Inferior parietal cortex (tissue), 1 donor: ENCODE results near the gene CHRM4.

Experiments
- DNase-seq: peaks from one replicate; pipeline ENCODE4 v3.0.0-alpha.2; 2016; ENCODE audit errors: extremely low spot score

CHRM4 gene

DNA sequence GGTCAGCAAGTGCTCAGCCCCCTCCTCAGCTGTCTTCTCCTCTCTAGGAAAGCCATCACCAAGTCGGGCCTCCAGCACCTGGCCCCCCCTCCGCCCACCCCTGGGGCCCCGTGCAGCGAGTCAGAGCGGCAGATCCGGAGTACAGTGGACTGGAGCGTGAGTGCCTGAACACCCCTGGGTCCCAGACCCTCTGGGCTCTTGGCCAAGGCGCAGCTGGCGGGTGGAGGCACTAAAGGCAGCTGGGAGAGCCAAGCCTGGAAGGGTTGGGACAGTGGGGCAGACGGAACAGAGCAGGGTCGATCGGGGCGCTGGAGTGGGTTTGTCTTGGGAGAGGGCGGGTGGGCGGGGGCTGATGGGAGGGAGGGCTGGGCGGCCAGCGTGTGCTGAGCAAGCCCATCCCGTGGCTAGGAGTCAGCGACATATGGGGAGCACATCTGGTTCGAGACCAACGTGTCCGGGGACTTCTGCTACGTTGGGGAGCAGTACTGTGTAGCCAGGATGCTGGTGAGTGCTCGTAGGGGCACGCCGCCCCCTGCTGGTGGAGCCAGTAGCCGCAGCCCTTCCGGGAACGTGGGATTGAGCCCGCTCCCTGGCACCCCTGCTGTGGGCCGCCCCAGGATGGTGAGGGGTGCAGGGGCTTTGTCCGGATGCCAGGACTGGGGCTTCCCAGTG is 24.2 kb downstream of the CHRM4 start:
- peak; percentile 69 for DNase-seq

DNA sequence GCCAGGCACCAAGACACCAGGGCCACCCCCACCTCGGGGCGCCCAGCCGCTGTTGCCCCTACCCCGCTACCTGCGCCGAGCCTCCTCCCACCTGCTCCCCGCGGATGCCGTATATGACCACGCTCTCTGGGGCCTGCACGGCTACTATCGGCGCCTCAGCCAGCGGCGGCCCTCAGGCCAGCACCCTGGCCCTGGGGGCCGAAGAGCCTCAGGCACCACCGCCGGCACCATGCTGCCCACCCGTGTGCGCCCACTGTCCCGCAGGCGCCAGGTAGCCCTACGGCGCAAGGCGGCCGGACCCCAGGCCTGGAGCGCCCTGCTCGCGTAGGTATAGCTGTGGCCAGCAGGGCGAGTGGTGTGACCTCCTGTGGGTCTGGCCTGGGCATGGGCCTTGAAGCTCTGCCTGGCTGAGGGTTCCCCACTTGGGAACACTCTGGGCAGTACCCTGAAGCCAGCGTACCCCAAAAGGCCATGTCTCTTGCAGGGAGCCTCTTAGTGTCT is 24.9 kb downstream of the CHRM4 start:
- no peak for DNase-seq

DNA sequence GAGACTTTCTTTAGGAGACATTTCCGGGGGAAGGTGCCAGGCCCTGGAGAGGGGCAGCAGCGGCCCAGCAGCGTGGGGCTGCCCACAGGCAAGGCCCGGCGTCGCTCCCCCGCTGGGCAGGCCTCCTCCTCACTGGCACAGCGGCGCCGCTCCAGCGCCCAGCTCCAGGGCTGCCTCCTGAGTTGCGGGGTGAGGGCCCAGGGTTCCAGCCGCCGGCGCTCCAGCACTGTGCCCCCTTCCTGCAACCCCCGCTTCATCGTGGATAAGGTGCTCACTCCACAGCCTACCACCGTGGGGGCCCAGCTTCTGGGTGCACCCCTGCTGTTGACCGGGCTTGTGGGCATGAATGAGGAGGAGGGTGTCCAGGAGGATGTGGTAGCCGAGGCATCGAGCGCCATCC is 25.3 kb downstream of the CHRM4 start:
- DNase-seq: no peak

DNA sequence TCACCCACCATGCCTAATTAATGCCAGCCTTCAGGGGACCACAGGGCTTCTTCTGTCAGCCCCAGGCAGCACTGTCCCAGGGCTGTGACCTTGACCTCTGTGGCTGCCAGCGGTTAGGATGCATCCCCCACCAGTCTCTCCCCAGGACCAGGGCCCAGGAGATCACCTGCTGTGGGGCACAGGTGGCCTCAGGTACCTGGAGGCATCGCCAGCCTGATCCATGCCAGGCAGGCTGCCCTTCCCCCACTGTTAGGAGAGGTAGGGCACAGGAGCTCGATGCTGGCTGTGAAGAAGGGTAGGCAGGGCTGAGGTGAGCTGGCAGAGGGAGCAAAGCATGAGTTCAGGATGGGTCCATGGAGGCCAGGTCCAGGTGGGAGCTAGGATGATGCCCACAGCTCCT is 26.8 kb downstream of the CHRM4 start:
- DNase-seq: no peak

DNA sequence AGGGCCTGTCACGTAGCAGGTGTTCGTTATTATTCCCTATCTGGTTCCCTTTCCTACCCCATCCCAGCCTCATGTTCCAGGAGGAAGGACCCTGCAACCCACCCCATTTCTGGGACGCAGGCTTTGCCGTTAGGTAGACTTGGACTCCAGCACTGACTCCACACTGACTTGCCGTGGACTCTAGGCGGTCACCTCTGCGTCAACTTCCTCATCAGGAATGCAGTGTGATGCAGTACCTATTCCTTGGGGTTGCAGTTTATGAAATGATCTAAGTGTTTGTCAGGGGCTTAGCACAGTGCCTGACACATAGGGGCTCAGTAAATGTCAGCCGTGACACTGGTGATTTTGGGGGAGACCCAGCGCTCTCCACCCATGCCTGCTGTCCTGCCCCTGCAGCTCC is 27.5 kb downstream of the CHRM4 start:
- DNase-seq: no peak

DNA sequence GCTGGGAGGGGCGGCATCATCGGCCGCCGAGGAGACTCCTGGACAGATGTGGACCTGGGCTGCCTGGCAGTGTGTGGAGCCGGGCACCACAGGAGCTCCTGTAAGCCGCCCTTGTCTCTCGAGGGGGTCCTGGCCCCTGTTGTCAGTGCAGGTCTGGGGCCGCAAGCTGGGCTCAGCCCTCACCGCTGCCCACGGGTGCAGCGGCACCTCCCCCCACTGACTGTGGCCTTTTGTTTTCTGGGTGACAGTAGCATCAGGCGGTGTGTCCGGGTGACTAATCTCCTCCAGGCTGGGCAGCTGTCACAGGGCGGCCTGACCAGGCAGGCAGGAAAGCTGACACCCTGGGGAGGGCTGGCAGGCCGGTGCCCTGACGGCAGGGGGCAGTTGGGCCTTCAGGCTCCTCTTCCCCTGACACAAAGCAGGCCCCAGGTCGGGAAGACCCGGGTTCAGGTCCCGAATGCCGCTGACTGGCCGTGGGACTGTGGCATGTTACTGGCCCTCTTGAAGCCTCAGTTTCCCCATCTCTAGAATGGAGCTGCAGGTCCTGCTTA is 28.0 kb downstream of the CHRM4 start:
- peak; percentile 72 for DNase-seq

DNA sequence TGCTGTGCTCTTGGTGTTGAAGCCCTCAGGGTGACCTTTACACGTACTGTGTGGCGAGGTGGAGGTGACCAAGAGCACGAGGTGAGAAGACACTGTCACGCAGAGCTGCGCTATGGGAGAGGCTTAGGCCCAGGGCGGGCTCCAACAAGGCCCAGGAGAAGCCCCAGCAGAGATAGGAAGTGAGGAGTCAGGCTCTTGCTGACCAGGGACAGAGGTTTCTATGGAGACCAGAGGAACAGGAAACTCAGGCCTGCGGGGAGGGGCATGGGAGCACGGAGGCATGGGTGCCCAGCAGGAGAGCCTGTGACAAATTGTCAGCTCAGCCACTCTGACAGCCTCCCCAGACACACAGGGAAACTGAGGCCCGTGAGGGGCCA is 28.6 kb downstream of the CHRM4 start:
- no peak for DNase-seq

DNA sequence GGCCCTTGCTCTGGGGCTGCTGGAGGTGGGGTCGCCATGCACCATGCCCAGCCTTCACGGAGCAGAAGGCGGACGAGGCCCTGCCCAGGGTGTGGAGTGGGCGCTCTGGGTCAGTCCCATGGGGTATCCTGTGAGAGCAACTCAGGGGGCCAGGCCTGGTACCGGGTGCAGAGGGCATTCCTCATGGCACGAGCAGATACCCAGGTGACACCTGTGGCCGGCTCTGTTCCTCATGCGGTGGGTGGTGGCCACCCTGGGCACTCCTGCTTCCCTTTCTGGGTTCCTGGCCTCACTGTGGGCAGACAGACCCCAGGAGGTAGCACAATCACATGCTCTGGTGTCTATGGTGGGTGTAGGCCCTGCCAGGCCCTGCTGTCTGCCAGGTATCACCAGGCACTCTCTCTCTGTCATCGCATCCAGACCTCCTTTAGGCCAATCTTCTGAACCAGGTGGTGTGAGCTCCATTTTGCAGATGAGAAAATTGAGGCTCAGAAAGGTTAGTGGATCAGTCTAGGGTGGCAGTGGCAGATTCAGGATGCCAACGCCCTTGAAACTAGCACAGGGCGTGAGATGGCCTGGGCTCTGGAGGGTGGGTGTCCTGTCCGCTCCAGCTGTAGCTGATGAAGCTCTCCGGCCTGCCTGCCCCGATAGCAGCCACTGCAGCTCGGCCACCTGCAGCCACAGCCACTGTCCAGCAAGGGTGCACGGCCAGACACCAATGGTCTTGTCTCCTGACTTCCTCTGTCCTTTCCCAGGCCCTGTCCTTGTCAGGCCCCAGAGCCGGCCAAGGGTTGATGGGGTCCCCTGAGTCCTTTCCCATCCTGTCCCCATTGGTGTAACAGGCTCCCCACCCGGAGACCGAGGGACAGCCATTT is 29.2 kb downstream of the CHRM4 start:
- no peak for DNase-seq

DNA sequence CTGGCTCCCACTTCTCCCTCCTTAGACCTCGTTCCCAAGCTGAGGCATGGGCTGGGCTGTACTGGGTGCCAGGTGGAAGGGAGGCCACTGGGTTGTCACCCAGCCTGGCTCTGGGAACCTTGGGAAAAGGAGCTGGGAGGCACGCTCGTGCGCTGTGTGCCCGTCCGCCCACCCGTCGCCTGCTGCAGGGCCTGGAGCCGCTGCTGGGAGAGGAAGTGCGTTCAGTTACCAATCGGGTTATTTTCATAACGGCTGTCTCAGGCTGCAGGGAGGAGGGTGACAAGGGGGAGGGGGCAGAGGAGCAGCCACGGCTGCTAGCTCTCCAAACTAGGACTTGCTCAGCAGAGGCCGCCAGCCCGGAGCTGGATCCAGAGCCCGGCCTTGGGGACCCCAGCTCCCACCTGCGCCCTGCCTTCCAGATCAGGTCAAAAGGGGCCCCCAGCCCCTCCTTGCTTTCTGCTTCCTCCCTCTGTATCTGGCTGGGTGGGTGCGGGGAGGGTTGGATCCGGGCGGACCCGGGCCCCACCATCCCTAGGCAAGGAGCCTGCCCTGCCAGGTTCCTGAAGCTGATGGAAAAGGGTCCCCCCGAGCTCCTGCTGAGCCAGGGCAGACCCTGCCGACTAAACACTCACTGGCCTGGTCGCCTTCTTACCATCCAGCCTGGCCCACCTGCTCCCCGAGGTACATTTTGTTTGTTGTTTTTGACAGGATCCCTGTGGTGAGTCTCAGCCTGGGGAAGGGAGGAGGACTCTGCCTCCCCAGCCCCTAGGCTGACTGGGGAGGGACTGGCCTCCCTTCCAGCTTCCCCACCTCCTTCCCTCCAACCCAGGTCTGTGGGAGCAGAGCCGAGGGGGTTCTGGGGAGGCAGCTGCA is 30.1 kb downstream of the CHRM4 start:
- DNase-seq: peak; percentile 69

DNA sequence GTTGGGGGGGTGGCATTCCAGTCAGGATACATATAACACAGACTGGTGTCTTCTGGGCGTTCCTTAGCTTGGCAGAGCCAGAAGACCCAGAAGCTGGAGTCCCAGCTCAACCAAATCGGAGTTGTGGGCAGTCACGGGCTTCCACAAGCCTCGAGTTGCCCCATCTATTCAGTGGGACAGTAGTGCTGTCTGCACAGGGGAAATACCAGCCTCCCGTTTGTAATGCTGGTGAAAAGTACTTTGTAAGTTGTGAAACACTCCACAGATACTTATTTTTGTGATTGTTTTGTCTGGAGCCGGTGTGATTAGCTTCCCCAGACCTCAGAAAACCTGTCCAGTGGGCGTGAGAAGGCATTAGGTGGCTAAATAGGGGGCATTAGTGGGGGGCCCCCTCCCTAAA is 30.7 kb downstream of the CHRM4 start:
- DNase-seq: no peak

DNA sequence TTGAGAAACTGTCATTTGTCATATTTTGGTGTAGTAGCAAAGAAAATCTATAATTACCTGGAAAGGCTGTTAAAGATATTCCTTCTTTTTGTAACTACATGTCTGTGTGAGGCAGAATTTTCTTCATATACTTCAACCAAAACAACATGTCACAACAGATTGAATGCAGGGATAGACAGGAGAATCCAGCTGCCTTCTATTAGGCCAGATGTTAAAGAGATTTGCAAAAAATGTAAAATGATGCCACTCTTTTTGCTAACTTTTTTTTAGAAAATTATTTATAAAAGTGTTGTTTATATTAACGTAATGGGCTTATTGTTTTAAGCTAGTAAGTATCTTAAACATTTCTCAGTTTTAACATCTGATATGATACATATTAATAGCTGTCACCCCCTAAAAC is 31.6 kb downstream of the CHRM4 start:
- DNase-seq: no peak

DNA sequence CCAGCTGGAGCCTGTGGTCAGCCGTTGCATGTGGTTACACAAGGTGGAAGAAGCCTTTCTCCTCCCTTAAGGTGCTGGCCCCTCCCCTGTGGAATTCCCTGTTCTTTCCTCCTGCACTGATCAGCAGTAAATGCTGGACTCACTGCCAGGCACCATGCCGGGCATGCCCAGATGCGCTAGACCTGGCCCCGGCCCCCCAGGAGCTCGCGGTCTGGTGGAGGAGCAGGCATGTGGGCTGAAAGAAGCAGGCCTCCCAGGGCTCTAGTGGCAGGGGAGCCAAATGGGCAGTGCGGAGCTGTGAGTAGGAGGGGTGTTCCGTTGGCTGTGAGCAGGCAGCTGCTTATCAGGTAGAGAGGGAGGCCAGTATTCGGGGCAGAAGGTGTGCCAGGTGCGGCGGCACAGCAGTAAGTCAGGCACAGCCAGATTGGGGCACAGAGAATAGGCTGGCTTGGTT is 34.1 kb downstream of the CHRM4 start:
- no peak for DNase-seq

DNA sequence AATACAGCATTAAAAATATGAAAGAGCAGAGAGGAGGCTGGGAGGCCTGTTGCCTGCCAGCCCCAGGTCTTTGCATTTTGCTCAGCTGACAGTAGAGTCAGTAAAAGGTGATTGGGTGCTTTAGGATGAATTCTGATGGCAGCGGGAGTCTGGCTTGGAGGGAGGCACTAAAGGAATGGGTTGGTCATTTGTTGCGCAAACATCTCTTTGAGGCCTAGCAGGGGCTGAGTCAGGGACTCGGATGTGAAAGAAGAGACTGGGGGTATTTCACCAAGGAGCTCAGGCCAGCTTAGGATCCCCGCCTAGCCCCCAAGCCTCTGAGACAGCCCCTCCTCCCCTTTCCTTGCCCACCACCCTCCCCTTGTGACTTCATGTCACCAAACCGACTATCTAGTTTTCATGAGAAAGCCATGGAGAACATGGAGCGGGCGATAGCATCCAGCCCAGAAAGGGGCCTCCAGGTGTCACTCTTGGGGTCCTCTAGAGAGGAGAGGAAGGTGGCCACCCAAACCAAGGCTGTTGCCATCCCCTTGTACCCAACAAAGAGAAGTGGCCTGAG is 34.6 kb downstream of the CHRM4 start:
- no peak for DNase-seq

DNA sequence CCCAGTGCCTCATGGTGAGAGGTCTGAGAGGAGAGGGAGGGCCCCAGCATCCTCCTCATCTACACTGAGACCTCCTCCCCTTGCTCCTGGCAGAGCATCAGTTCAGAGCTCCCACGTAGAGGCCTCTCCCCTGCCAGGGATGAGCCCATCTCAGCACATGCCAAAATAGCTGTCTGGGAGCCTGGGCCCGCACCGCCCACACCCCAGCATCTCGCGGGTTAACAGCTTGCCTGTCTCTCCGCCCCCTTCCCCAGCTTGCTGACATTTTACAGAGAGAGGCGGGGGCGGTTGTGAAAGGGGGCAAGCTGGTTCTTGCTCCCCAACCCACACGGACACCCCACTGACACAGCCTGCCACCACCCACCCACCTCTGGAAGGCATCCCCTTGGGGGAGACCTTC is 37.9 kb downstream of the CHRM4 start:
- no peak for DNase-seq

DNA sequence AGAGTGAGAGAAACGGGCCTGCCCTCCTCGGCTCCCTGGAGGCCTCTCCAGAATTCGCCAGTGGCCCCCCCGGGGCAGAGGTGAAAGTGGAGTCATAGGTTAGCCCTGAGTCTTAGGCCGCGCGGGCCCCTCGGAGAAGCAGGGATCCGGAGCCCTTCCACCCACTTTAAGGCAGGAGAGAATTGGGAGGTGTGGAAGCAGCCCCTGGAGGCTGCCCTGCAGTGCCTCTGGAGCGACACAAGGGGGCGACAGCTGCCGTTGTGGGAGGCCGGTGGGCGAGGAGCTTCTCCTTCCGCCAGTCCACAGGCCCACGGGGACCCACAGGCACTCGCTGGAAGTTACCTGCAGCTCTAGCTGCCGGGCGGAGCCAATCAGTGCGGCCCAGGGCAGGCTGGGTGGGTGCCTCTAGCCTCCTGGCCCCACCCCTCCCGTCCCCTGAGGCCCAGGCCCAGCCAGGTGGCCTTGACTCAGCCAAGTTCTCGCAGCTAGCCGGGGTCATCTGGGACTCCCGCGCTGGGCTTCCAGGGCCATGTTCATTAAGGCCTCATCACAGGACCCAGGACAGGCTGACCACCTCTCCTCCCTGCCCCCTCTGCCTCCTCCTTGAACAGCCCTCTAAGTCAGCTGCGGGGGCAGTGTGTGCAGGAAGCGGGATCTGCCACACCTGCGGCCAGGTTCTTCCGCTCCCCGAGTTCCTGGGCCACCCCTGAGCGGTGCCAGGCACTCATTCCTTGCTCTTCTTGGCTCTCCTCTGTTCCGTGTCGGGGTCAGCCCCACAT is 39.3 kb downstream of the CHRM4 start:
- DNase-seq: no peak

DNA sequence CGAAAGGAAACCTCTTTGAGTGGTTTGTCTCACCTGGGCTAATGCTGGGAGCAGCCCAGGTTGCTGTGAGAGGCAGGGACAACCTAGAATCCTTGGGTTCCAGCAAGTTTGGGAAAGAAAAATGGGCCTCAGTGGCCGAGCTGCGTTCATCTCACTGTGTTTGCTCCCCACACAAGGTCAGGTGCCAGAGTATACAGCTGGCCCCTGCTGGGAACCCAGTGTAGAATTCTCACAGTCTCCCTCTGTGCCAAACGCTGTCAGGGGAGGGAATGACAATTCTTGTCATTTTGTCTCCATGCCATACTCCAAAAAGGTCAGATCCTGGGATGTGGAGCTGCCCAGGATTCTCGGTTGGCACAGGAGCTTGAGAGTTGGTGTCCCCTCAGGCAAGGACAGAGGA is 40.0 kb downstream of the CHRM4 start:
- DNase-seq: no peak

DNA sequence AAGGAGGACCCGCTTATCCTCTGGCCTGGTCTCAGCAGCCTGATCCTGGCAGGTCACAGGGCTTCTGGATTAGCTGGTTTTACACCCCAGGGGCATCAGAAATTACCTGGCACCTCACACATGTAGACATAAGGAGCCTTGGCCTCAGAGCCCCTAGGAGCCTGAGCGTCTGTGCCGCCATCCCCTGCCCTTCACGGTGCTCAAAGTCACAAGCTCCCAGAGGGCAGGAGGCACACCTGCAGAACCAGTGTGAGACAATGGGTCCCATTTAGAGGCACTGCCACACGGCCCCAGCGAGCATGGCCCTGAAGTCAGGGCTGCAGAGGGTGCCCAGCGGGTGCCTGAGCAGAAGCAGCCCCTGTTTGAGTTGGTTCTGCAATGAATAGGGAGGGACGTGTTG is 40.4 kb downstream of the CHRM4 start:
- DNase-seq: no peak

DNA sequence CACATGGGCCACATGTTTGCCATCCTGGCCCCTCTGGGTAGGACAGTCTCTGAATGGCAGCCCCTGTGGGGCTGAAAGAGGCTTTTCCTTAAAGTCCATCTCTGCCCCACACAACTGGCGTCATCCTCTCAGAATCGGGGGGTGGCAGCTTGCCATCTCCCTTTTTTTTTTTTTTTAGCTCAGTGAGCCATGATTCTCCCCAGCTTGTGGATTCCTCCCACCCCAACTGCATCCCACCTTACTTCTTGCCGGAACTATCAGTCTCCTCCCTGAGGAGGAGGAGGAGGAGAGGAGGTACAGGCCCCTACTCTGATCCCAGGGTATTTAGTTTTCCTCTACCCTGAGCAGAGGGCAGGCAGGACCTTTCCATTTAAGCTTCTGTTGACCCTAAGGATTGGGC is 40.9 kb downstream of the CHRM4 start:
- no peak for DNase-seq

DNA sequence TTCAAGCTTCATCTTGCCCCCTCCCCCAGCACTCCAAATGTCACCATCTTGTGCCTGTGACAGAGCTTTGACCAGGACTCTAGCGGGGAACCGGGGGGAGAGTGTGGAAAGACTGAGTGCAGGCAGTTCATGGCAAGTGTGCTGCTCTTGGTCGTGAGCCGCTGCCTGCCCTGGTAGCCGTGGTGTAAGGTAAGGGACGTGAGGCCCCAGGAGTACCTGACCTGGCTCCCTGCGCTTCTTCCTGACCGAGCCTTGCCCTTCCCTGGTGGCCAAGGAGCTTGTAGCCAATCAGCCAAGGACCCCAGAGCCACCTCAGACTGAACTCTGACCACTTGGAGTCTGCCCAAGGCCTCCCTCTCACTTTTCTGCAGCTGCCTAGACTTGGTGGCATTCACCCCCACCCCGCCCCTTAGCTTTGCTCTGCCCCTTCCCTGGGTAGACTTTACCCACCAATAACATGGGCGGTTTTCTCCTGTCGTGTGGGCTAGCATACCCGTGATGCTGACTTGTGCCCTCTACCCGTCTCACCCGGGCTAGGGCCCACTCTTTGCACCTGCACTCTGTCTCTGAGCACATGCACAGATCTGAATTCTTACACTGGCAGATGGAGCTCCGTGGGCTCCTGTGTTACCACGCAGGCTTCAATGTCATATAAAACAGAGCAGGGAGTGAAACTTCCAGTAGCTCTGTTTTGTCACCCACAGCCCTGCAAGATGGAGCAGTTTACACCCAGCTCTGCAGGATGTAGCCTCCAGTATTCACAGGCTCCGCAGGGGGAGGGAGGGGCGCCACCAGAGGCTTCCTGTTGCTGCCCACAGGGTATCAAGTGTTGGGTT is 42.8 kb downstream of the CHRM4 start:
- no peak for DNase-seq
